SH-SY5Y (cell line): ENCODE data around the gene SLC25A31.

Experiments
- GATA2 ChIP-seq: IDR thresholded peaks from 2 replicates; pipeline ENCODE4 v1.6.1; 2011; ENCODE audit warnings: mild to moderate bottlenecking, low read depth, low read length
- GATA3 ChIP-seq: IDR thresholded peaks from 2 replicates; pipeline ENCODE4 v1.6.1; 2011; ENCODE audit warnings: low read depth, mild to moderate bottlenecking, low read length, moderate library complexity

Gene SLC25A31

GRCh38 chr4:127759893-127760292 is 29.7 kb downstream of the SLC25A31 start:
- TF ChIP-seq GATA3 (no peak), GATA2 (no peak)

DNA sequence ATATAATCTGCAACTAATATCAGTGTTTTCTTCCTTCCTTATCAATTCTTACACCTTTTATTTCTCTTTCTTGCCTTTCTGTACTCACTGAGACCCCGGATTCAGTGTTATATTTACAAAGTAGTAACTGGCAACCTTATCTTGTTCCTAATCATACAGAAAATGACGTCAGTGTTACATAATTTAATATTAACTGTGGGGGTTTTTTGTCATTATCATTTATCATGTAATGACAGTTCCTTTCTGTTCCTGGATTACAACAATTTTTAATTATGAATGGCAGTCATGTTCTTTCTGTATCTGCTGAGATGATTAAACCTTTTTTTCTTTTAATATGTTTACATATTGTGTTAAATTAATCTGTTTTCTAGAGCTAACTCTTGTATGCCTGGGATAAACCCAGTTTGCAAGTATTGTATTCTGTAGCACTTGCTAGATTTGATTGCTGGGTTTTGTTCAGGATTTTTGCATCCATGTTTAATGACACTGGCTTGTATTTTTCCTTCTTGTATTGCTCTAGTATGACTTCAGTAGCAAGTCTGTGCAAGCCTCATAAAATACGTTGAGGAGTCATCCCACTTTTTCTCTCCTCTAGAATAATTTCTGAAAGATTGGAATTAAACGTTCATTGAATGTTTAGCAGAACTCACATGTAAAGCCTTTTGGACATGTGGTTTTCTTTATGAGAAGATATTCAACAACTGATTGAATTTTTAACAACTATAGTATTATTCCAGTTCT is 41.5 kb downstream of the SLC25A31 start:
- TF ChIP-seq GATA2: no peak
- peak; percentile 90 for TF ChIP-seq GATA3

DNA sequence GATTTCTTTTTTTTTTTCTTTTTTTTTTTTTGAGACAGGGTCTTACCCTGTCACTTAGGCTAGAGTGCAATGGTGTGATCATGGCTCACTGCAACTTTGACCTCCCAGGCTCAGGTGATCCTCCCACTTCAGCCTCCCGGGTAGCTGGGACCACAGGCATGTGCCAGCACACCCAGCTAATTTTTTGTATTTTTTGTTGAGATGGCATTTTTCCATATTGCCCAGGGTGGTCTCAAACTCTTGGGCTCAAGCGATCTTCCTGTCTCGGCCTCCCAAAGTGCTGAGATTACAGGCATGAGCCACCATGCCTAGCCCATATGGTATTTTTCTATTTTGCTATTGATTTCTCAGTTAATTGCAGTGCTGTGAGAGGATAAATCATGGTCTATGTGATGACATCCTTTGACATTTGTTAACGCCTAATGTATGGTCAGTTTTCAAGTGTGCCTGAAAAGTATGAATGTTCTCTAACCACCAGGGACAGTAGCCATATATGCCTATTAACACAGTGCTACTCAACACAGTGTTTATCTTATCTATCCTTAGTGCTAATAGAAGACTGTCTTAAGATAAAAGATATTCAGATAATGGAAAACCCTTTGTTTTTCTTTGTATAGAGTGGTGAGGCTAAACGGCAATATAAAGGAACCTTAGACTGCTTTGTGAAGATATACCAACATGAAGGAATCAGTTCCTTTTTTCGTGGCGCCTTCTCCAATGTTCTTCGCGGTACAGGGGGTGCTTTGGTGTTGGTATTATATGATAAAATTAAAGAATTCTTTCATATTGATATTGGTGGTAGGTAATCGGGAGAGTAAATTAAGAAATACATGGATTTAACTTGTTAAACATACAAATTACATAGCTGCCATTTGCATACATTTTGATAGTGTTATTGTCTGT is 42.8 kb downstream of the SLC25A31 start:
- no peak for TF ChIP-seq GATA3
- TF ChIP-seq GATA2: no peak

DNA sequence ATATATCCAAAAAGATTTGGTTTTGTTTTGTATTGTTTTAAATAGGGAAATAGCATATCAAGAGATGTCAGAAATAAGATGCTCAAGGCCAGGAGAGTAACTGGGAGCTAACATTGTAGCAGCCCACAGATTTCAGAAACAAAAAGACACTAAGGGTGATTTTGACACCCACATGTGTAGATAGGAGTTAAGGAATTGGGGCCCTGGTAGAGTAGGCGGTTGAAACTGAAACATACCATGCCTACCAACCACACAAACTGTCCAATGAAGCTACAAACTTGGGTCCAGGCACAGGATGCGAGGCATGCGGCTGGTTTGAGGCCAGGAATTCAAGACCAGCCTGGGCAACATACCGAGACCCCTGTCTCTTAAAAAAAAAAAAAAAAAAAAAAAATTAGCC is 45.6 kb downstream of the SLC25A31 start:
- TF ChIP-seq GATA3 (no peak), GATA2 (no peak)

- TF ChIP-seq GATA2 (no peak), GATA3 (no peak)
Observed at GRCh38 chr4:127776620-127777019, 46.4 kb downstream of the SLC25A31 start.

DNA sequence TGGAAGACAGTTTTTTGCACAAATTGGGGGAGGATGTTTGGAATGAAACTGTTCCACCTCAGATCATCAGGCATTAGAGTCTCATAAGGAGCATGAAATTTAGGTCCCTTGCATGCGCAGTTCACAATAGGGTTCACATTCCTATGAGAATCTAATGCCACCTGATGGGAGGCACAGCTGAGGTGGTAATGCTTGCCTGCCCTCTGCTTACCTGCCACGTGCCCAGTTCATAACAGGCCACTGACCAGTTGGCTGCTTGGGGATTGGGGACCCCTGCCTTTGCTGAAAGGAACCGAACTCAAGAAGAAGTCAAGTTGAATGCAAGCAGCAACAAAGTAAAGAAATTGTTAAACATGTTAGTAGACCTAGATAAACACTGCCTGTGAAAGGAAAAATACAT is 47.3 kb downstream of the SLC25A31 start:
- TF ChIP-seq GATA3: no peak
- no peak for TF ChIP-seq GATA2

DNA sequence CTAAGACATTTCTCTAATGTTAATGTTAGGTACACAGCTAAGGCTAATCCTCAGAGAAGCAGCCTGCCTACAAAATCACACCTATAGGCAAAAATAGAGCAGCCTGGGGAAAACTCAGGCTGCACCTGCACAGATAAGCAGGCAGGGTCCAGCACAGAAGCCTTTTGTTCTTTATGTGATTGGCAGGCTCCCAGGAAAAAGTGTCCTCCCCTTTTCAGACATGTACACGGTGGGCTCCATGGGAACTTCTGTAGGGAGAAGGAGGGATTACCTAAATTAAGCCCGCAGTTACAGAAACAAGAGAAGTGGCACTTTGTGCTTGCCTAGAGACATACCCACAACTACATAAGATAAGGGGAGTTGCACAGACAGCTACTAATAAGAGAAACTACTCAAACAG is 47.9 kb downstream of the SLC25A31 start:
- no peak for TF ChIP-seq GATA2
- no peak for TF ChIP-seq GATA3

- TF ChIP-seq GATA2 (no peak), GATA3 (no peak)
Observed at GRCh38 chr4:127780598-127780997, 50.4 kb downstream of the SLC25A31 start.

- TF ChIP-seq GATA3 (no peak), GATA2 (no peak)
Observed at GRCh38 chr4:127781300-127782024, 51.3 kb downstream of the SLC25A31 start.

- no peak for TF ChIP-seq GATA2
- no peak for TF ChIP-seq GATA3
Observed at GRCh38 chr4:127782025-127782274, 51.8 kb downstream of the SLC25A31 start.

DNA sequence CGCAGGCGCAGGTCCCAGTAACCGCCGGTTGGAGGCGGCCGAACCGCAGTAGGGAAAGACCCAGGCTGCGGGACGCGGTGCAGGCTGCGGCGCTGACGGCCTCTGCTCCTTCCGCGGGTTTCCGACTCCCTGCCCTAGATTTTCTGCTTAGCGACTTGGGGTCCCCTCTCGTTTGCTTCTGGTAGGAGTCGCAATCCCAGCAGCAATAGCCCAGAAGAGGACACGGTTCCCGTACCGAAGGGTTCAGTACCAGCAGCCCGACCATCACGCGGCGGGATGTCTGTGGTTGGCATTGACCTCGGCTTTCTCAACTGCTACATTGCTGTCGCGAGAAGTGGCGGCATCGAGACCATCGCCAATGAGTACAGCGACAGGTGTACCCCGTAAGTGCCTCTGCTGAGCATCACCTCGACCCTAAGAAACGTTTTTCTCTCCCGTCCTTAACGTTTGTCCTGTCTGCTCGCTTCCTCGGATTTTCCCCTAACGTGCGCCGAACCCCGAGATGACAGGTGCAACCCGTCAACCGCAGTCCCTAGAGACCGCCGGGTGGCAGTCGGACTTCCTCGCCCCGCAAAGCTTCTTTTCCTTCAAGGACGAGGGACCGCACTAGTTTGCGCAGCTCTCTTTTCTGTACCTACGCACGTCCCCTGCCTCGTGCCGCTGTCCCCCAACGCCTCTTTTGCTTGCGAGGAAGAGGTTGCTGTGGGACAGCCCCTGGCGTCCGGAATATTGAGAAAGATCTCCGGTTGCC is 52.2 kb downstream of the SLC25A31 start, which contains the start of gene HSPA4L:
Gene HSPA4L, plus strand, starts transcription at position 48 of the 751 bp plus-strand sequence. Its CDS starts 229 bp downstream, at position 277.
- no peak for TF ChIP-seq GATA3
- TF ChIP-seq GATA2: no peak

DNA sequence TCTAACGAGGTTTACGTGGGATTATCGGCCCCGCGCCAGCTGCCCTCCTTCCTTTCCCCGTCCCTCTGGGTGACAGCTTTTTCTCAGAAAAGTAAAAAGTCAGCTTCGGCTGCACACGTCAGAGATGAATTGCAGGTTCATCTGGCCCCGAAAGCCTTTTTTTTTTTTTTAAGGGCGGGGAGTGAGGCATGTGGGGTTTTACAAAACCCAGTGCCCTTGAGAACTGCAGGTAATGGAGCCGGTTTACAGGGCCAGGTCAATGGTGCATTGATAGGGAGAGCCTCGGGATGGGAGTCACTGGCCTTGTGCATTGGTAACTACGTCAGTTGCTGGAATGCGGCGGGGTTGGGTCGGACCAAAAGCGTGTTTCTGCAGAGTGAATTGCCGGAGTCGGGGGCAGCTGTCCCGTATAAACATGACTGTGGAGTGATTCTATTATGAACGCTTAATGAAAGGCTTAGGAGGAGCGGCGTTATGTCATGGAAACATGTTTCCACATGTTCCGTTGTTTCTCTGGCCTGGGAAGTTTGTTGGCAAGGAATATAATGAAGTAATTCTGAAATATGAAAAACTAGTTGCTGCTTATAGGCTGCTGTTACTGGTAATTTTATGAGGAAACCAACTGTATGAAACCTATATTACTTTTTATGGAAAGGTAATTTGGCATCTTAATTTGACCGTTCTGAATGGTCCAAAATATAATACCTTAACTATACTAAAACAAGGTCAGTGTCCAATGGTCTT is 53.0 kb downstream of the SLC25A31 start:
- TF ChIP-seq GATA3: no peak
- TF ChIP-seq GATA2: no peak

DNA sequence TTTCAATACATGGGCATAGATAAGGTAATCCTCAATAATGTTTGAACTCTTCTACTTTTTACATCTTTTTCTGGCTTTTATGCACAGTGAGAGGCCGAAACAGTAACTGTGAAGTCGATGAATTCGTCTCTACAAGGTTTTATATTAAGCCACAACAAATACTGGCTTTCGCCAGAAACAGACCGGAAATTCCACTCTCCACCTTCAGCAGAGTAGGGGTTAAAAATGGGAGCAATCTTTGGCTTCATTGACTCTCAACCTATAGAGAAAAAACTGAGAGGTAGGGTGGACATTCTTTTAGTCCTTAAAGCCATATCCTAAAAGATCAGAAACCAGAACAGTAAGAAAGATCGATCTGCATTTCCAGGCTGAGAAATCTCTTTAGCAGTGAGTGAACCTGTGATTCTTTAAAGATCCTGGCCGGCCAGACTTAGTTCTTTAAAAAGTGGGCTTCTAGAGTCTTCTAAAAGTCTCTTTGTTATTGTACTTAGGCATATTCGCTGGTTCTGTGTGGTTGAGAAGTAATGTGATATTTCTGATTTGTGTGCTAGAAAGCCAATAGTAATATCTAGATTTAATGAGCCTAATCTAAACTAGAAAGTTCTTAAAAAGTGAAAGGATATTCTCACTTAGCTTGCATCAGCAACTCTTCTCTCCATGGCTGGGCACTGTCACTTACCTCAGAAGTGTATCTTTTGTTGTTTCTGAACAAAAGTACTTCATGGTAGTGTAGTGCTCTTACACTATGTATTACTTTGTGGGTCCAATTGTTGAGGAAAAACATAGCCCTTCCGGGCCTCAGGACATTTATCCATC is 54.0 kb downstream of the SLC25A31 start:
- TF ChIP-seq GATA3 (no peak), GATA2 (no peak)
